ENCODE data around the gene BIN1. TPM values are rescaled to one million over a fixed set of nuclear protein-coding genes. Genes with fewer than 3 reads are reported as not detected.

Gene BIN1
- total RNA-seq, 4 donors from 2014 or later, result 41.5 to 112 (median 57.8) TPM

DNA sequence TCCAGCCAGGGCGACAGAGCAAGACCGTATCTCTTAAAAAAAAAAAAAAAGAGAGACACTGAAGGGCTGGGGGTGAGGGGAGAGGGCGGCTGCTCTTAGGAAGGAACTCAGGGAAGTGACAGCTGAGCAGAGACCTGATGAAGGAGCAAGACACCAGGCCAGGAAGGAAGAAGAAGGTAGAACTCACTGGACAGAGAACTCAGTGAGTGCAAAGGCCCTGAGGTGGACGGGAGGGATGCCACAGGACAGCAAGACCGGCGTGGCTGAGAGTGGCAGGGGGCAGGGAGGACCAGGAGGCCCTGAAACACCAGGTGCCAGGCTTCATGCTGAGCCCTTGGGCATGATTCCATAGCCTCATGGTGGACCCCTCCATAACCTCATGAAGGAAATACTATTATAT lies 18.2 kb downstream of the BIN1 start:
- intact Hi-C loops (cut with DNase I; ENCODE audit: low total_unique reads), result no loop called here
- H3K27ac ChIP-seq, result peak overlapping the region; percentile 89 to 90
- no peak for TF ChIP-seq POLR2A (IDR thresholded peaks at IDR 0.05)
- TF ChIP-seq, protein P1, sequence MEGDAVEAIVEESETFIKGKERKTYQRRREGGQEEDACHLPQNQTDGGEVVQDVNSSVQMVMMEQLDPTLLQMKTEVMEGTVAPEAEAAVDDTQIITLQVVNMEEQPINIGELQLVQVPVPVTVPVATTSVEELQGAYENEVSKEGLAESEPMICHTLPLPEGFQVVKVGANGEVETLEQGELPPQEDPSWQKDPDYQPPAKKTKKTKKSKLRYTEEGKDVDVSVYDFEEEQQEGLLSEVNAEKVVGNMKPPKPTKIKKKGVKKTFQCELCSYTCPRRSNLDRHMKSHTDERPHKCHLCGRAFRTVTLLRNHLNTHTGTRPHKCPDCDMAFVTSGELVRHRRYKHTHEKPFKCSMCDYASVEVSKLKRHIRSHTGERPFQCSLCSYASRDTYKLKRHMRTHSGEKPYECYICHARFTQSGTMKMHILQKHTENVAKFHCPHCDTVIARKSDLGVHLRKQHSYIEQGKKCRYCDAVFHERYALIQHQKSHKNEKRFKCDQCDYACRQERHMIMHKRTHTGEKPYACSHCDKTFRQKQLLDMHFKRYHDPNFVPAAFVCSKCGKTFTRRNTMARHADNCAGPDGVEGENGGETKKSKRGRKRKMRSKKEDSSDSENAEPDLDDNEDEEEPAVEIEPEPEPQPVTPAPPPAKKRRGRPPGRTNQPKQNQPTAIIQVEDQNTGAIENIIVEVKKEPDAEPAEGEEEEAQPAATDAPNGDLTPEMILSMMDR (IDR thresholded peaks at IDR 0.05), result no peak
- H3K4me1 ChIP-seq, result peaks cover 15 to 31% of the 10 kb centered on the region in 2 donors
- no peaks in the 10 kb centered on the region for H3K27me3 ChIP-seq
- no peaks in the 10 kb centered on the region for H3K9me3 ChIP-seq
- H3K4me3 ChIP-seq, result no peak overlapping the region
- no peaks in the 10 kb centered on the region for H3K36me3 ChIP-seq
- DNase-seq, result no peak

- H3K9me3 ChIP-seq, result no peaks in the 10 kb centered on the region
- H3K27me3 ChIP-seq, result no peaks in the 10 kb centered on the region
- DNase-seq, result no peak
- H3K27ac ChIP-seq, result peak overlapping the region; percentile 89 to 90
- no peaks in the 10 kb centered on the region for H3K36me3 ChIP-seq
- H3K4me1 ChIP-seq, result peaks cover 15 to 29% of the 10 kb centered on the region in 2 donors
- intact Hi-C loops (cut with DNase I; ENCODE audit: low total_unique reads), result no loop called here
- peak overlapping the region in 1 of 2 donors; percentile 29 for H3K4me3 ChIP-seq
- TF ChIP-seq, protein P1 (IDR thresholded peaks at IDR 0.05), result no peak
- no peak for TF ChIP-seq POLR2A (IDR thresholded peaks at IDR 0.05)
Measured at GRCh38 chr2:127087791-127088495, 19.0 kb downstream of the BIN1 start.

- intact Hi-C loops (cut with DNase I; ENCODE audit: low total_unique reads), result no loop called here
- Histone ChIP-seq H3K36me3 (no peaks in the 10 kb centered on the region), H3K4me1 (peaks cover 15 to 30% of the 10 kb centered on the region in 2 donors), H3K4me3 (peak overlapping the region; percentile 25 to 29), H3K9me3 (no peaks in the 10 kb centered on the region), H3K27me3 (no peaks in the 10 kb centered on the region), H3K27ac (peak overlapping the region; percentile 89 to 90)
- peak in 1 of 2 donors; percentile 40 for TF ChIP-seq POLR2A (IDR thresholded peaks at IDR 0.05)
- TF ChIP-seq, protein P1 (IDR thresholded peaks at IDR 0.05), result no peak
- DNase-seq, result peak; percentile 93 to 94
Measured at GRCh38 chr2:127086990-127087790, 19.8 kb downstream of the BIN1 start.

DNA sequence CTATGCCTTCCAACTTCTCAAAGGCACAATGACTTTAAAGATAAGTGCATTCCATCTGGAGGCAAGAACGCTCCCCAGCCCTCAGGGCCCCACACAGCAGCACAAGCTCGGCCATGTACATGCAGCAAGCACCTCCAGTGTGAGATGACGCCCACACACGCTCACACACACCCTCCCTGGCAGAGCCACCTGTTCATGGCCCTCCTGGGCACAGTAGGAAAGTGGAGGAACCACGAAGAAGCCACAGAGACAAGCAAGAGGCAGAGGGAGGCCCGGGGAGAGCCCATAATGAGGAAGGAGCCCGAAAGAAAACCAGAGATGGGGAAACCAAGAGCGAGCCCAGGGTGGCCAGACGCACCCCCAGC lies 21.7 kb downstream of the BIN1 start:
- Histone ChIP-seq H3K4me3 (no peak overlapping the region), H3K4me1 (peaks cover 15 to 45% of the 10 kb centered on the region in 2 donors), H3K27ac (peak overlapping the region; percentile 89 to 90), H3K27me3 (no peaks in the 10 kb centered on the region), H3K9me3 (no peaks in the 10 kb centered on the region), H3K36me3 (no peaks in the 10 kb centered on the region)
- TF ChIP-seq, protein P1 (IDR thresholded peaks at IDR 0.05), result no peak
- TF ChIP-seq POLR2A (IDR thresholded peaks at IDR 0.05), result no peak
- intact Hi-C loops (cut with DNase I; ENCODE audit: low total_unique reads), result no loop called here
- no peak for DNase-seq
